Right lobe of liver (tissue), 4 donors: ENCODE data around the gene GSTO2.

Experiments used
- POLR2A ChIP-seq: fragments of 450-650 bp; IDR thresholded peaks from one replicate; pipeline ENCODE4 v1.6.1; 2017; ENCODE audit warnings: antibody characterized with exemption, mild to moderate bottlenecking
- TF ChIP-seq, protein P1 (sequence below), 4 donors: fragments of 200-600 bp in 3 of 4; fragments of 450-650 bp in 1 of 4; IDR thresholded peaks; one replicate each; pipeline versions ENCODE4 v1.5.1 to v1.8.0; 2016 to 2022; ENCODE audit warnings: antibody characterized with exemption in 4 of 4, mild to moderate bottlenecking in 2 of 4
- donor health status: DM: no; HTN: no; CAD: no.
- donor health status: DM: no; HTN: no; CAD: no.
- donor health status: DM: no; HTN: yes; CAD: no.

DNA sequence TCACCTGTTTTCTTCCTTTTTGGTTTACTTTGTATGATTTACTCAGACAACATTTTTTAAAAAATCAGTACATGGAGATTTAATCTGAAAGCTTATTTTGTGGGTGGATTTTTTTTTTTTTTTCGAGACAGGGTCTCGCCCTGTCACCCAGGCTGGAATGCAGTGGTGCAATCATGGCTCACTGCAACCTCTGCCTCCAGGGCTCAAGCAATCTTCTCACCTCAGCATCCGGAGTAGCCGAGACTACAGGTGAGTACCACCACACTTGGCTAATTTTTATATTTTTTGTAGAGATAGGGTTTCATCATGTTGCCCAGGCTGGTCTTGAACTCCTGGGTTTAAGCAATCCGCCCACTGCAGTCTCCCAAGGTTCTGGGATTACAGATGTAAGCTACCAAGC, 11.7 kb upstream of the GSTO2 start:
- no peak for TF ChIP-seq POLR2A
- TF ChIP-seq, protein P1, sequence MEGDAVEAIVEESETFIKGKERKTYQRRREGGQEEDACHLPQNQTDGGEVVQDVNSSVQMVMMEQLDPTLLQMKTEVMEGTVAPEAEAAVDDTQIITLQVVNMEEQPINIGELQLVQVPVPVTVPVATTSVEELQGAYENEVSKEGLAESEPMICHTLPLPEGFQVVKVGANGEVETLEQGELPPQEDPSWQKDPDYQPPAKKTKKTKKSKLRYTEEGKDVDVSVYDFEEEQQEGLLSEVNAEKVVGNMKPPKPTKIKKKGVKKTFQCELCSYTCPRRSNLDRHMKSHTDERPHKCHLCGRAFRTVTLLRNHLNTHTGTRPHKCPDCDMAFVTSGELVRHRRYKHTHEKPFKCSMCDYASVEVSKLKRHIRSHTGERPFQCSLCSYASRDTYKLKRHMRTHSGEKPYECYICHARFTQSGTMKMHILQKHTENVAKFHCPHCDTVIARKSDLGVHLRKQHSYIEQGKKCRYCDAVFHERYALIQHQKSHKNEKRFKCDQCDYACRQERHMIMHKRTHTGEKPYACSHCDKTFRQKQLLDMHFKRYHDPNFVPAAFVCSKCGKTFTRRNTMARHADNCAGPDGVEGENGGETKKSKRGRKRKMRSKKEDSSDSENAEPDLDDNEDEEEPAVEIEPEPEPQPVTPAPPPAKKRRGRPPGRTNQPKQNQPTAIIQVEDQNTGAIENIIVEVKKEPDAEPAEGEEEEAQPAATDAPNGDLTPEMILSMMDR (IDR thresholded peaks at IDR 0.05), result no peak
